CD14-positive monocyte (primary cell): ENCODE data around the gene CD300A. TPM values are rescaled to one million over a fixed set of nuclear protein-coding genes. Genes with fewer than 3 reads are reported as not detected.

Experiments used
- DNase-seq, 3 donors: peaks; one replicate each; pipeline ENCODE4 v3.0.0-alpha.2; 2011 to 2022
- H2AFZ ChIP-seq: 2 replicates; pipeline ENCODE4 v1.6.0; 2012; ENCODE audit warnings: mild to moderate bottlenecking, low read depth, low read length, inconsistent platforms; ENCODE audit not compliant: insufficient read depth, poor library complexity, severe bottlenecking
- H3K27ac ChIP-seq, 2 donors: 1 replicate in 1 of 2; 2 replicates in 1 of 2; pipeline ENCODE4 v1.5.1; 2012 to 2013; ENCODE audit warnings: low read length in 2 of 2, control low read depth in 1 of 2, inconsistent platforms in 1 of 2, low read depth in 1 of 2, mild to moderate bottlenecking in 1 of 2
- H3K27me3 ChIP-seq, 2 donors: one replicate each; pipeline versions ENCODE4 v1.6.0 to v1.6.1; 2011 to 2013; ENCODE audit warnings: low read length in 2 of 2; ENCODE audit not compliant: control insufficient read depth in 2 of 2, insufficient read depth in 2 of 2
- H3K36me3 ChIP-seq, 2 donors: replicated peaks in 1 of 2; 1 replicate in 1 of 2; 2 replicates in 1 of 2; pipeline versions ENCODE4 v1.5.1 to v1.6.1; 2012 to 2013; ENCODE audit warnings: low read length in 2 of 2, control low read depth in 1 of 2, inconsistent platforms in 1 of 2, mild to moderate bottlenecking in 1 of 2; ENCODE audit not compliant: insufficient read depth in 2 of 2, control insufficient read depth in 1 of 2
- H3K4me1 ChIP-seq, 2 donors: 1 replicate in 1 of 2; 2 replicates in 1 of 2; pipeline versions ENCODE4 v1.5.1 to v1.6.1; 2012 to 2013; ENCODE audit warnings: low read length in 2 of 2, control low read depth in 1 of 2, inconsistent platforms in 1 of 2, mild to moderate bottlenecking in 1 of 2, moderate library complexity in 1 of 2; ENCODE audit not compliant: insufficient read depth in 2 of 2, control insufficient read depth in 1 of 2
- H3K4me2 ChIP-seq: replicated peaks from 2 replicates; pipeline ENCODE3; 2012; ENCODE audit warnings: low read length, moderate library complexity, mild to moderate bottlenecking; ENCODE audit not compliant: poor library complexity, severe bottlenecking; ENCODE audit errors: extremely low read depth
- H3K4me3 ChIP-seq, 3 experiments: fragments of 200-600 bp in 1 of 3; sonication (generic) in 1 of 3; replicated peaks in 1 of 3; 1 replicate in 2 of 3; 2 replicates in 1 of 3; pipeline ENCODE4 v1.5.1; 2011 to 2013; ENCODE audit warnings: low read length in 3 of 3, mild to moderate bottlenecking in 3 of 3, control low read depth in 2 of 3, low read depth in 2 of 3, inconsistent platforms in 1 of 3, moderate library complexity in 1 of 3
- H3K79me2 ChIP-seq: 2 replicates; pipeline ENCODE4 v1.6.0; 2012; ENCODE audit warnings: mild to moderate bottlenecking, control low read depth, inconsistent platforms, low read length, moderate library complexity; ENCODE audit not compliant: insufficient read depth
- H3K9ac ChIP-seq: 2 replicates; pipeline ENCODE4 v1.6.0; 2017; ENCODE audit warnings: low read length, mild to moderate bottlenecking; ENCODE audit not compliant: insufficient read depth, poor library complexity, severe bottlenecking
- H3K9me3 ChIP-seq, 2 donors: replicated peaks in 1 of 2; 1 replicate in 1 of 2; 2 replicates in 1 of 2; pipeline versions ENCODE4 v1.5.1 to v1.6.1; 2012 to 2013; ENCODE audit warnings: low read length in 2 of 2, control low read depth in 1 of 2; ENCODE audit not compliant: control insufficient read depth in 1 of 2, insufficient read depth in 1 of 2
- H4K20me1 ChIP-seq: 2 replicates; pipeline ENCODE4 v1.6.0; 2012; ENCODE audit warnings: mild to moderate bottlenecking, low read length, control low read depth, moderate library complexity; ENCODE audit not compliant: insufficient read depth
- H3K27ac Mint-ChIP-seq, 7 donors: one replicate each; pipeline ENCODE4 v1.8.0; 2020; ENCODE audit warnings: mild to moderate bottlenecking in 7 of 7, mixed read lengths in 7 of 7, moderate library complexity in 6 of 7, inconsistent platforms in 2 of 7
- H3K27me3 Mint-ChIP-seq, 3 donors: one replicate each; pipeline ENCODE4 v1.8.0; 2021 to 2022; ENCODE audit warnings: low read depth in 3 of 3, mild to moderate bottlenecking in 3 of 3, mixed read lengths in 3 of 3, moderate library complexity in 3 of 3, inconsistent platforms in 1 of 3
- H3K36me3 Mint-ChIP-seq, 2 donors: one replicate each; pipeline ENCODE4 v1.8.0; 2020; ENCODE audit warnings: mixed read lengths in 2 of 2, inconsistent platforms in 1 of 2, mild to moderate bottlenecking in 1 of 2
- H3K4me1 Mint-ChIP-seq: one replicate; pipeline ENCODE4 v1.8.0; 2020; ENCODE audit warnings: mild to moderate bottlenecking, mixed read lengths
- H3K4me3 Mint-ChIP-seq, 2 donors: one replicate each; pipeline ENCODE4 v1.8.0; 2020; ENCODE audit warnings: mild to moderate bottlenecking in 2 of 2, mixed read lengths in 2 of 2, moderate library complexity in 1 of 2
- H3K9me3 Mint-ChIP-seq, 7 donors: one replicate each; pipeline ENCODE4 v1.8.0; 2020 to 2022; ENCODE audit warnings: mixed read lengths in 7 of 7, mild to moderate bottlenecking in 6 of 7, moderate library complexity in 6 of 7, inconsistent platforms in 2 of 7
- WGBS: methylation state at CpG from one replicate; pipeline ENCODE4 v1.1.5; 2013; ENCODE audit warnings: missing lambda C conversion rate; ENCODE audit not compliant: insufficient coverage; 5-methylcytosine and 5-hydroxymethylcytosine counted together
- intact Hi-C, 2 donors: fragments of 100-400 bp; cut with micrococcal nuclease; formaldehyde crosslinking; loops; one replicate each; pipeline versions ENCODE4 v1.15.0 to v1.15.1; 2023
- polyA plus RNA-seq, 3 donors: library from polyadenylated mRNA; depleted of rRNA in 1 of 3; unstranded in 2 of 3; stranded (reverse) in 1 of 3; fragments of 300-500 nt in 2 of 3; fragments of >200 nt in 1 of 3; fragmentation: Illumina TruSeq in 2 of 3; gene quantifications; 1 replicate in 2 of 3; 2 replicates in 1 of 3; pipeline ENCODE4 v1.2.3, GENCODE V29; 2012 to 2021
- TF ChIP-seq, protein P1 (sequence below): fragments of 200-600 bp; IDR thresholded peaks from one replicate; pipeline ENCODE4 v1.8.0; 2022; ENCODE audit warnings: antibody characterized with exemption, mild to moderate bottlenecking

Gene CD300A
- polyA plus RNA-seq, 3 donors, result 173 to 222 (median 212) TPM

- Histone ChIP-seq H3K79me2 (no peaks in the 10 kb centered on the region), H3K27me3 (no peaks in the 10 kb centered on the region), H4K20me1 (no peaks in the 10 kb centered on the region), H3K9ac (no peak overlapping the region), H3K4me3 (no peak overlapping the region), H2AFZ (no peak overlapping the region), H3K4me2 (no peak overlapping the region), H3K9me3 (peaks cover 22 to 25% of the 10 kb centered on the region in 2 donors), H3K36me3 (no peaks in the 10 kb centered on the region), H3K4me1 (peaks cover 40 to 52% of the 10 kb centered on the region in 2 donors), H3K27ac (no peak overlapping the region)
- Mint-ChIP-seq H3K4me3 (no peak overlapping the region), H3K4me1 (peaks cover 40% of the 10 kb centered on the region), H3K9me3 (peaks cover 11 to 35% (median 31%) of the 10 kb centered on the region in 7 donors), H3K27ac (peak overlapping the region in 1 of 7 donors; percentile 66), H3K36me3 (peaks cover 0 to 1% of the 10 kb centered on the region in 2 donors), H3K27me3 (peaks cover 4 to 19% (median 16%) of the 10 kb centered on the region in 3 donors)
- no peak for DNase-seq
- intact Hi-C loops, result no loop called here
- TF ChIP-seq, protein P1, sequence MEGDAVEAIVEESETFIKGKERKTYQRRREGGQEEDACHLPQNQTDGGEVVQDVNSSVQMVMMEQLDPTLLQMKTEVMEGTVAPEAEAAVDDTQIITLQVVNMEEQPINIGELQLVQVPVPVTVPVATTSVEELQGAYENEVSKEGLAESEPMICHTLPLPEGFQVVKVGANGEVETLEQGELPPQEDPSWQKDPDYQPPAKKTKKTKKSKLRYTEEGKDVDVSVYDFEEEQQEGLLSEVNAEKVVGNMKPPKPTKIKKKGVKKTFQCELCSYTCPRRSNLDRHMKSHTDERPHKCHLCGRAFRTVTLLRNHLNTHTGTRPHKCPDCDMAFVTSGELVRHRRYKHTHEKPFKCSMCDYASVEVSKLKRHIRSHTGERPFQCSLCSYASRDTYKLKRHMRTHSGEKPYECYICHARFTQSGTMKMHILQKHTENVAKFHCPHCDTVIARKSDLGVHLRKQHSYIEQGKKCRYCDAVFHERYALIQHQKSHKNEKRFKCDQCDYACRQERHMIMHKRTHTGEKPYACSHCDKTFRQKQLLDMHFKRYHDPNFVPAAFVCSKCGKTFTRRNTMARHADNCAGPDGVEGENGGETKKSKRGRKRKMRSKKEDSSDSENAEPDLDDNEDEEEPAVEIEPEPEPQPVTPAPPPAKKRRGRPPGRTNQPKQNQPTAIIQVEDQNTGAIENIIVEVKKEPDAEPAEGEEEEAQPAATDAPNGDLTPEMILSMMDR, result no peak
- 89% methylated on average over 3 of the region's 7 CpGs for WGBS
Measured at GRCh38 chr17:74441537-74441936, 24.9 kb upstream of the CD300A start.

GRCh38 chr17:74442291-74442669 is 24.2 kb upstream of the CD300A start:
- no peaks in the 10 kb centered on the region for H4K20me1 ChIP-seq
- DNase-seq, result no peak
- no peaks in the 10 kb centered on the region for H3K79me2 ChIP-seq
- TF ChIP-seq, protein P1, result no peak
- intact Hi-C loops, result no loop called here
- H3K27me3 ChIP-seq, result peaks cover 0 to 2% of the 10 kb centered on the region in 2 donors
- 82% methylated on average over 3 of the region's 6 CpGs for WGBS
- peak overlapping the region; percentile 60 for H3K9ac ChIP-seq
- peaks cover 22% of the 10 kb centered on the region in 2 donors for H3K9me3 ChIP-seq
- H3K27me3 Mint-ChIP-seq, result peaks cover 1 to 20% (median 19%) of the 10 kb centered on the region in 3 donors
- H3K4me2 ChIP-seq, result peak overlapping the region; percentile 72
- peaks cover 47 to 59% of the 10 kb centered on the region in 2 donors for H3K4me1 ChIP-seq
- H3K4me3 ChIP-seq, result peak overlapping the region in 1 of 3 experiments; percentile 68
- peak overlapping the region; percentile 86 to 87 for H3K27ac ChIP-seq
- peaks cover 48% of the 10 kb centered on the region for H3K4me1 Mint-ChIP-seq
- H3K4me3 Mint-ChIP-seq, result peak overlapping the region in 1 of 2 donors; percentile 87
- H3K36me3 ChIP-seq, result no peaks in the 10 kb centered on the region
- H3K36me3 Mint-ChIP-seq, result peaks cover 0 to 1% of the 10 kb centered on the region in 2 donors
- peak overlapping the region; percentile 82 to 95 (median 91) for H3K27ac Mint-ChIP-seq
- H2AFZ ChIP-seq, result peak overlapping the region; percentile 80
- peaks cover 11 to 33% (median 26%) of the 10 kb centered on the region in 7 donors for H3K9me3 Mint-ChIP-seq
